Left lung (tissue), 10 donors: ENCODE results near the gene ZCCHC17. TPM values are rescaled to one million over a fixed set of nuclear protein-coding genes. Genes with fewer than 3 reads are reported as not detected.
A peak's percentile ranks its signal among the peaks of the same experiment; 100 is the strongest.

ENCODE experiments used
- ATAC-seq: fragments of 200-7000 bp; cut with Tn5 transposase; one replicate; pipeline ENCODE4 v1.9.1; 2020; ENCODE audit warnings: moderate library complexity
- DNase-seq, 4 donors: peaks; one replicate each; pipeline ENCODE4 v3.0.0-alpha.2; 2013 to 2020
- H3K27ac ChIP-seq, 2 donors: fragments of 200-600 bp; sonication (generic) in 1 of 2; one replicate each; pipeline versions ENCODE4 v1.5.0 to v1.8.0; 2020 to 2021
- H3K27me3 ChIP-seq, 2 donors: fragments of 200-600 bp; sonication (generic) in 1 of 2; one replicate each; pipeline versions ENCODE4 v1.5.0 to v1.8.0; 2020 to 2021
- H3K36me3 ChIP-seq, 2 donors: fragments of 200-600 bp; sonication (generic) in 1 of 2; one replicate each; pipeline versions ENCODE4 v1.5.0 to v1.8.0; 2020 to 2021
- H3K4me1 ChIP-seq, 2 donors: fragments of 200-600 bp; one replicate each; pipeline ENCODE4 v1.8.0; 2021
- H3K4me3 ChIP-seq, 2 donors: fragments of 200-600 bp; sonication (generic) in 1 of 2; one replicate each; pipeline versions ENCODE4 v1.5.0 to v1.8.0; 2020 to 2021; ENCODE audit warnings: mild to moderate bottlenecking in 1 of 2
- H3K9me3 ChIP-seq, 2 donors: fragments of 200-600 bp; sonication (generic) in 1 of 2; one replicate each; pipeline versions ENCODE4 v1.5.0 to v1.8.0; 2020 to 2021
- CTCF ChIP-seq, 2 donors: fragments of 200-600 bp; sonication (generic) in 1 of 2; IDR thresholded peaks; one replicate each; pipeline versions ENCODE4 v1.5.0 to v1.8.0; 2021; ENCODE audit warnings: antibody characterized with exemption in 2 of 2
- intact Hi-C, 2 donors: fragments of 100-400 bp; cut with DNase I; formaldehyde crosslinking; loops; one replicate each; pipeline versions ENCODE4 v1.11.2 to v1.14.2; 2022
- polyA plus RNA-seq, 6 donors: library from polyadenylated mRNA; unstranded; fragments of 120-200 nt; gene quantifications; one replicate each; pipeline ENCODE4 v1.2.1, GENCODE V29; 2013; ENCODE audit not compliant: insufficient read length in 6 of 6
- total RNA-seq, 2 donors: library from RNA; stranded (reverse); fragmentation: NEBNext Ultra II Directional; extraction: Animal tissue kit (Norgen Biotek cat#: 25700); gene quantifications; one replicate each; pipeline ENCODE4 v1.2.1, GENCODE V29; 2021
- donor health status: DM: no; HTN: yes; CAD: no.
- donor health status: DM: no; HTN: no; CAD: no.

Gene ZCCHC17
- total and polyA plus RNA-seq, 8 donors: 20.1 to 51.7 (median 43.8) TPM

- DNase-seq (no peak), ATAC-seq (no peak)
- no peaks in the 10 kb centered on the region for H3K9me3 ChIP-seq
- TF ChIP-seq CTCF (IDR thresholded peaks at IDR 0.05): no peak
- H3K27me3 ChIP-seq: no peaks in the 10 kb centered on the region
- H3K27ac ChIP-seq: no peak overlapping the region
- H3K4me1 ChIP-seq: peaks cover 0 to 21% of the 10 kb centered on the region in 2 donors
- intact Hi-C loops: no loop called here
- H3K36me3 ChIP-seq: no peaks in the 10 kb centered on the region
- H3K4me3 ChIP-seq: no peak overlapping the region
Observed at GRCh38 chr1:31302709-31303441, 6.0 kb downstream of the ZCCHC17 start.

- H3K4me3 ChIP-seq: no peak overlapping the region
- no peak for TF ChIP-seq CTCF (IDR thresholded peaks at IDR 0.05)
- intact Hi-C loops: no loop called here
- H3K36me3 ChIP-seq: peaks cover 0 to 17% of the 10 kb centered on the region in 2 donors
- DNase-seq (no peak), ATAC-seq (peak; percentile 58)
- H3K27me3 ChIP-seq: no peaks in the 10 kb centered on the region
- H3K9me3 ChIP-seq: no peaks in the 10 kb centered on the region
- H3K4me1 ChIP-seq: no peaks in the 10 kb centered on the region
- H3K27ac ChIP-seq: no peak overlapping the region
Observed at GRCh38 chr1:31306278-31306677, 9.4 kb downstream of the ZCCHC17 start.

- TF ChIP-seq CTCF (IDR thresholded peaks at IDR 0.05): no peak
- H3K27ac ChIP-seq: no peak overlapping the region
- no peaks in the 10 kb centered on the region for H3K4me1 ChIP-seq
- H3K36me3 ChIP-seq: peaks cover 0 to 35% of the 10 kb centered on the region in 2 donors
- intact Hi-C loops: no loop called here
- H3K27me3 ChIP-seq: no peaks in the 10 kb centered on the region
- H3K4me3 ChIP-seq: no peak overlapping the region
- DNase-seq (no peak), ATAC-seq (no peak)
- H3K9me3 ChIP-seq: no peaks in the 10 kb centered on the region
Observed at GRCh38 chr1:31308036-31308435, 11.2 kb downstream of the ZCCHC17 start.

GRCh38 chr1:31310198-31310597 is 13.4 kb downstream of the ZCCHC17 start:
- Histone ChIP-seq H3K27ac (no peak overlapping the region), H3K9me3 (no peaks in the 10 kb centered on the region), H3K4me3 (no peak overlapping the region), H3K27me3 (no peaks in the 10 kb centered on the region), H3K36me3 (peaks cover 0 to 56% of the 10 kb centered on the region in 2 donors), H3K4me1 (no peaks in the 10 kb centered on the region)
- intact Hi-C loops: no loop called here
- no peak for ATAC-seq
- TF ChIP-seq CTCF (IDR thresholded peaks at IDR 0.05): no peak
- DNase-seq: no peak

GRCh38 chr1:31315902-31316301 is 19.1 kb downstream of the ZCCHC17 start:
- peaks cover 0 to 100% of the 10 kb centered on the region in 2 donors for H3K36me3 ChIP-seq
- no peak overlapping the region for H3K27ac ChIP-seq
- no peaks in the 10 kb centered on the region for H3K4me1 ChIP-seq
- no peak for DNase-seq
- intact Hi-C loops: no loop called here
- no peak for TF ChIP-seq CTCF (IDR thresholded peaks at IDR 0.05)
- H3K27me3 ChIP-seq: no peaks in the 10 kb centered on the region
- H3K4me3 ChIP-seq: no peak overlapping the region
- no peaks in the 10 kb centered on the region for H3K9me3 ChIP-seq
- ATAC-seq: no peak
